ENCODE results near the gene ZNF324B.
"Not testable (repeated sequence)": the region's sequence is repeated elsewhere in the genome, so short reads cannot be mapped to it uniquely, and the experiment has no call there.

ZNF324B gene

DNA sequence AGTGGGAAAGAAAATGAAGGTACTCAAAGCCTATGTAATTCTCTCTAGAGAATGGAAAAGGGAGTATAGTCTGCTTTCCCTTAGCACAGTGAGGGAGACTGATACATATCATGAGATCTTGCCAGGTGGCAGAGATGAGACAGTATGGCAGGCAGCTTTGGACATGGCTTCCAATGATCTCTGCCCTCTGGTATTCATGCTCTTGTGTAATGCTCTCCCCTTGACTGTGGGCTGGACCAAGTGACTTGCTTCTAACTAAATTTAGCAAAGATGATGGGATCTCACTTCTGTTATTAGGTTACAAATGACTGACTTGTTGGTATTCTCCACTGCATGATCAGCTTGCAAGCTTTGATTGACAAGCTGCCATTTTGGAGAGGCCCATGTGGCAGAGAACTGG is 21.7 kb upstream of the ZNF324B start:
- H3K27ac ChIP-seq: no peak overlapping the region

GRCh38 chr19:58434217-58434616 is 17.2 kb upstream of the ZNF324B start:
- Histone ChIP-seq H3K36me3 (peaks cover 86 to 98% (median 87%) of the 10 kb centered on the region in 3 donors), H3K9me3 (peaks cover 36 to 100% (median 97%) of the 10 kb centered on the region in 3 donors), H3K27me3 (no peaks in the 10 kb centered on the region), H3K4me1 (peaks cover 0 to 2% (median under 1%) of the 10 kb centered on the region in 4 donors), H3K27ac (no peak overlapping the region), H3K4me3 (no peak overlapping the region)
- TF ChIP-seq, protein P1, sequence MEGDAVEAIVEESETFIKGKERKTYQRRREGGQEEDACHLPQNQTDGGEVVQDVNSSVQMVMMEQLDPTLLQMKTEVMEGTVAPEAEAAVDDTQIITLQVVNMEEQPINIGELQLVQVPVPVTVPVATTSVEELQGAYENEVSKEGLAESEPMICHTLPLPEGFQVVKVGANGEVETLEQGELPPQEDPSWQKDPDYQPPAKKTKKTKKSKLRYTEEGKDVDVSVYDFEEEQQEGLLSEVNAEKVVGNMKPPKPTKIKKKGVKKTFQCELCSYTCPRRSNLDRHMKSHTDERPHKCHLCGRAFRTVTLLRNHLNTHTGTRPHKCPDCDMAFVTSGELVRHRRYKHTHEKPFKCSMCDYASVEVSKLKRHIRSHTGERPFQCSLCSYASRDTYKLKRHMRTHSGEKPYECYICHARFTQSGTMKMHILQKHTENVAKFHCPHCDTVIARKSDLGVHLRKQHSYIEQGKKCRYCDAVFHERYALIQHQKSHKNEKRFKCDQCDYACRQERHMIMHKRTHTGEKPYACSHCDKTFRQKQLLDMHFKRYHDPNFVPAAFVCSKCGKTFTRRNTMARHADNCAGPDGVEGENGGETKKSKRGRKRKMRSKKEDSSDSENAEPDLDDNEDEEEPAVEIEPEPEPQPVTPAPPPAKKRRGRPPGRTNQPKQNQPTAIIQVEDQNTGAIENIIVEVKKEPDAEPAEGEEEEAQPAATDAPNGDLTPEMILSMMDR (IDR thresholded peaks at IDR 0.05): no peak
- intact Hi-C loops (cut with DNase I; ENCODE audit: low total_unique reads): no loop called here
- no peak for DNase-seq

More for the DNA sequence above, 21.7 kb upstream of the ZNF324B start:
- intact Hi-C loops (cut with DNase I; ENCODE audit: low total_unique reads): no loop called here
- Histone ChIP-seq H3K4me1 (no peaks in the 10 kb centered on the region), H3K27me3 (no peaks in the 10 kb centered on the region), H3K4me3 (no peak overlapping the region), H3K36me3 (peaks cover 52 to 69% (median 56%) of the 10 kb centered on the region in 3 donors), H3K9me3 (peaks cover 45 to 97% (median 86%) of the 10 kb centered on the region in 3 donors)
- TF ChIP-seq, protein P1 (IDR thresholded peaks at IDR 0.05): no peak
- no peak for DNase-seq

- Histone ChIP-seq H3K4me1 (peaks cover 0 to 17% (median 11%) of the 10 kb centered on the region in 4 donors), H3K4me3 (peak within 1 kb of the TSS; percentile 56 to 57), H3K36me3 (peaks cover 32 to 42% (median 35%) of the 10 kb centered on the region in 3 donors), H3K27ac (peak within 1 kb of the TSS; percentile 76 to 81), H3K9me3 (peaks cover 0 to 47% (median 44%) of the 10 kb centered on the region in 3 donors), H3K27me3 (no peaks in the 10 kb centered on the region)
- intact Hi-C loops (cut with DNase I; ENCODE audit: low total_unique reads): no loop called here
- peak; percentile 99 for DNase-seq
- TF ChIP-seq, protein P1 (IDR thresholded peaks at IDR 0.05): no peak
Measured at GRCh38 chr19:58439576-58440554, 11.6 kb upstream of the ZNF324B start, which contains the start of gene ZNF132. Gene ZNF132 (minus strand): TSS chr19:58440153. CDS start chr19:58439821, 332 bp downstream.

DNA sequence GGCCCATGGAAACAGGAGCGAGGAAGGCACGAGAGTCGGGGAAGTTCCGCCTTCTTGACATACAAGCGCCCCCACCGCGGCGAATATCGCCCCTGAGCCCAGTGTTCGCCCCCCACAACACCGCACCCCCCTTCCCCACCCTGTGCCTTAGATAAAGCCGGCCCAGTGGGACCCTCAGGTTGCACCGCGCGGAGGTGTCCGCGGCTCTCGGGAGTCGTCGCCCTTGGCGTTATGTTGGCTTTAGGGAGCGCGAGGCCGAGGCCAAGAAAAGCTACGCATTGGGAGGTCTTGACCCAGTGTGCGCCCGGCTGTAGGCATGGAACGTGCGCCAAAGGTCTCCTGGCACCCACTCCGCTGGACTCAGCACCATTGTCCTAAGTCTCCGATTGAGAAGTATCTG is 10.9 kb upstream of the ZNF324B start:
- H3K4me1 ChIP-seq: peaks cover 0 to 17% (median 11%) of the 10 kb centered on the region in 4 donors
- H3K9me3 ChIP-seq: peaks cover 0 to 40% (median 37%) of the 10 kb centered on the region in 3 donors
- peak overlapping the region; percentile 56 to 57 for H3K4me3 ChIP-seq
- peaks cover 26 to 35% (median 28%) of the 10 kb centered on the region in 3 donors for H3K36me3 ChIP-seq
- peak in 1 of 2 donors; percentile 66 for DNase-seq
- H3K27me3 ChIP-seq: no peaks in the 10 kb centered on the region
- TF ChIP-seq, protein P1 (IDR thresholded peaks at IDR 0.05): no peak
- peak overlapping the region; percentile 76 to 81 for H3K27ac ChIP-seq
- intact Hi-C loops (cut with DNase I; ENCODE audit: low total_unique reads): no loop called here

GRCh38 chr19:58442986-58443385 is 8.4 kb upstream of the ZNF324B start:
- peaks cover 0 to 16% (median 12%) of the 10 kb centered on the region in 3 donors for H3K9me3 ChIP-seq
- H3K4me1 ChIP-seq: peaks cover 0 to 17% (median 11%) of the 10 kb centered on the region in 4 donors
- intact Hi-C loops (cut with DNase I; ENCODE audit: low total_unique reads); H3K4me3 ChIP-seq; DNase-seq; H3K27ac ChIP-seq; H3K27me3 ChIP-seq: not testable (repeated sequence)
- peaks cover 1 to 11% (median 4%) of the 10 kb centered on the region in 3 donors for H3K36me3 ChIP-seq

DNA sequence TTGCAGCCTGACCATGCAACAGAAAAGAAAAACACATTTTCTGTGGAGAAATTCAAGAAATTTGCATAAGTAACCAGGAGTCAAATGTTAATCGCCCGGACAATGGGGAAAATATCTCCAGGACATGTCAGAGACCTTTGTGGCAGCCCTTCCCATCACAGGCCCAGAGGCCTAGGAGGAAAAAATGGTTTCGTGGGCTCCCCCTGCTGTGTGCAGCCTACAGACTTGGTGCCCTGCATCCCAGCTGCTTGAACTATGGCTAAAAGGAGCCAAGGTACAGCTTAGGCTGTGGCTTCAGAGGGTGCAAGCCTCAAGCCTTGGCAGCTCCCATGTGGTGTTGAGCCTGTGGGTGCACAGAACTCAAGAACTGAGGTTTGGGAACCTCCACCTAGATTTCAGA is 2.6 kb upstream of the ZNF324B start:
- intact Hi-C loops (cut with DNase I; ENCODE audit: low total_unique reads); H3K4me3 ChIP-seq; H3K9me3 ChIP-seq; H3K36me3 ChIP-seq; DNase-seq; H3K27ac ChIP-seq: not testable (repeated sequence)
- Histone ChIP-seq H3K27me3 (peaks cover 0 to 13% of the 10 kb centered on the region in 2 donors), H3K4me1 (peaks cover 0 to 14% (median 5%) of the 10 kb centered on the region in 4 donors)

GRCh38 chr19:58449980-58450379 is 1.4 kb upstream of the ZNF324B start:
- Histone ChIP-seq H3K27me3 (peaks cover 0 to 13% of the 10 kb centered on the region in 2 donors), H3K4me1 (peaks cover 0 to 14% (median 5%) of the 10 kb centered on the region in 4 donors), H3K36me3 (peaks cover 0 to 15% (median 11%) of the 10 kb centered on the region in 3 donors)
- intact Hi-C loops (cut with DNase I; ENCODE audit: low total_unique reads); H3K27ac ChIP-seq; H3K4me3 ChIP-seq; DNase-seq; H3K9me3 ChIP-seq: not testable (repeated sequence)

Measured in tibial artery (tissue), 4 donors.